SU-DHL-6 (cell line): ENCODE measurements around the gene SCARB2.

ENCODE experiments used
- CTCF ChIP-seq: fragments of 200-600 bp; sonication (generic); IDR thresholded peaks from one replicate; pipeline ENCODE4 v1.5.1; 2017; ENCODE audit warnings: antibody characterized with exemption, mild to moderate bottlenecking, low read length, moderate library complexity; ENCODE audit not compliant: insufficient read depth, poor library complexity, severe bottlenecking
- EZH2phosphoT487 ChIP-seq: fragments of 200-600 bp; sonication (generic), shearing (Covaris generic); conservative IDR thresholded peaks from 2 replicates; pipeline ENCODE4 v1.6.1; 2018; ENCODE audit warnings: mild to moderate bottlenecking, antibody characterized with exemption, low read length, moderate library complexity, mixed read lengths

GRCh38 chr4:76179398-76180318, 34.0 kb downstream of the SCARB2 start:
- TF ChIP-seq CTCF (peak; percentile 36), EZH2phosphoT487 (no peak)
